IMR-90 (cell line): ENCODE results near the gene HERC4. TPM values are rescaled to one million over a fixed set of nuclear protein-coding genes. Genes with fewer than 3 reads are reported as not detected.

Experiments
- ATAC-seq: fragments of 200-7000 bp; cut with Tn5 transposase; 2 replicates; pipeline ENCODE4 v1.9.1; 2020; ENCODE audit warnings: low read depth, mild to moderate bottlenecking, moderate library complexity
- BruUV-seq: library from RNA; stranded (reverse); fragments of 400-500 nt; replicated peaks from 2 replicates; lab custom pipeline; 2021; lab: Mats Ljungman, UMichigan
- CTCF ChIA-PET: fragments of 300-600 bp; formaldehyde crosslinking; extraction: SDS; loops from one replicate; lab custom pipeline; 2021; ENCODE audit warnings: antibody characterized with exemption; lab: Yijun Ruan, JAX
- POLR2A ChIA-PET: fragments of 300-600 bp; sonication (Branson Sonifier 250); formaldehyde crosslinking; loops from one replicate; lab custom pipeline; 2022; ENCODE audit warnings: antibody characterized with exemption; ENCODE audit not compliant: unreplicated experiment; lab: Charles Lee
- DNase-seq: peaks from one replicate; pipeline ENCODE4 v3.0.0; 2013
- H2AFZ ChIP-seq: replicated peaks from 2 replicates; pipeline ENCODE3; 2013; ENCODE audit warnings: low read length, mild to moderate bottlenecking; ENCODE audit not compliant: poor library complexity
- H2AK5ac ChIP-seq: 2 replicates; pipeline ENCODE4 v1.6.1; 2013; ENCODE audit warnings: low read depth, low read length, inconsistent platforms
- H2AK9ac ChIP-seq: replicated peaks from 2 replicates; pipeline ENCODE3; 2013; ENCODE audit warnings: mild to moderate bottlenecking, low read depth, low read length, moderate library complexity; ENCODE audit not compliant: poor library complexity
- H2BK120ac ChIP-seq: 2 replicates; pipeline ENCODE4 v1.6.1; 2013; ENCODE audit warnings: low read depth, low read length, inconsistent platforms
- H2BK15ac ChIP-seq: 3 replicates; pipeline ENCODE4 v1.6.1; 2013; ENCODE audit warnings: low read depth, low read length, inconsistent platforms
- H2BK20ac ChIP-seq: 2 replicates; pipeline ENCODE4 v1.6.1; 2013; ENCODE audit warnings: low read depth, mild to moderate bottlenecking, inconsistent platforms, low read length, moderate library complexity
- H2BK5ac ChIP-seq: 2 replicates; pipeline ENCODE4 v1.6.1; 2013; ENCODE audit warnings: mild to moderate bottlenecking, low read depth, low read length, inconsistent platforms; ENCODE audit not compliant: poor library complexity, severe bottlenecking
- H3K14ac ChIP-seq: replicated peaks from 2 replicates; pipeline ENCODE4 v1.6.1; 2013; ENCODE audit warnings: low read depth, low read length, inconsistent platforms
- H3K18ac ChIP-seq: 2 replicates; pipeline ENCODE4 v1.6.1; 2013; ENCODE audit warnings: low read depth, low read length, control low read depth
- H3K23ac ChIP-seq: 2 replicates; pipeline ENCODE4 v1.6.1; 2013; ENCODE audit warnings: low read depth, low read length, inconsistent platforms
- H3K27ac ChIP-seq: 2 replicates; pipeline ENCODE4 v1.5.1; 2013; ENCODE audit warnings: mild to moderate bottlenecking, control low read depth, low read length; ENCODE audit not compliant: insufficient read depth
- H3K27me3 ChIP-seq: 2 replicates; pipeline ENCODE4 v1.6.1; 2013; ENCODE audit warnings: low read length; ENCODE audit not compliant: control insufficient read depth, insufficient read depth
- H3K36me3 ChIP-seq: 2 replicates; pipeline ENCODE4 v1.6.1; 2013; ENCODE audit warnings: low read length, mixed read lengths; ENCODE audit not compliant: control insufficient read depth, insufficient read depth
- H3K4ac ChIP-seq: 2 replicates; pipeline ENCODE4 v1.6.1; 2013; ENCODE audit warnings: low read depth, low read length, inconsistent platforms
- H3K4me1 ChIP-seq: 2 replicates; pipeline ENCODE4 v1.6.1; 2013; ENCODE audit warnings: low read length, mixed read lengths; ENCODE audit not compliant: control insufficient read depth, insufficient read depth
- H3K4me2 ChIP-seq: 2 replicates; pipeline ENCODE4 v1.6.1; 2013; ENCODE audit warnings: low read depth, mild to moderate bottlenecking, control low read depth, low read length, moderate library complexity
- H3K4me3 ChIP-seq: 2 replicates; pipeline ENCODE4 v1.5.1; 2013; ENCODE audit warnings: low read depth, mild to moderate bottlenecking, control low read depth, low read length, moderate library complexity; ENCODE audit not compliant: insufficient read depth
- H3K56ac ChIP-seq: 2 replicates; pipeline ENCODE4 v1.6.1; 2013; ENCODE audit warnings: low read length, inconsistent platforms; ENCODE audit not compliant: insufficient read depth; ENCODE audit errors: extremely low read depth
- H3K79me1 ChIP-seq, 2 experiments: 2 replicates each; pipeline ENCODE4 v1.6.1; 2013; ENCODE audit warnings: low read length in 2 of 2, inconsistent platforms in 1 of 2, low read depth in 1 of 2
- H3K9ac ChIP-seq: 2 replicates; pipeline ENCODE4 v1.6.1; 2013; ENCODE audit warnings: low read depth, low read length, control low read depth
- H3K9me1 ChIP-seq: 2 replicates; pipeline ENCODE4 v1.6.1; 2013; ENCODE audit warnings: low read length, inconsistent platforms; ENCODE audit not compliant: insufficient read depth
- H3K9me3 ChIP-seq: 2 replicates; pipeline ENCODE4 v1.6.1; 2013; ENCODE audit warnings: low read length; ENCODE audit not compliant: control insufficient read depth, insufficient read depth
- H4K20me1 ChIP-seq: 2 replicates; pipeline ENCODE4 v1.6.1; 2013; ENCODE audit warnings: low read length, inconsistent platforms; ENCODE audit not compliant: insufficient read depth
- H4K5ac ChIP-seq: 2 replicates; pipeline ENCODE4 v1.6.1; 2013; ENCODE audit warnings: mild to moderate bottlenecking, low read depth, low read length, control low read depth
- H4K8ac ChIP-seq, 2 experiments: 2 replicates each; pipeline ENCODE4 v1.6.1; 2013; ENCODE audit warnings: low read depth in 2 of 2, low read length in 2 of 2, control low read depth in 1 of 2, inconsistent platforms in 1 of 2
- H4K91ac ChIP-seq: 2 replicates; pipeline ENCODE4 v1.6.1; 2013; ENCODE audit warnings: low read depth, low read length, inconsistent platforms; ENCODE audit not compliant: insufficient read depth
- BHLHE40 ChIP-seq: fragments of 150-350 bp; IDR thresholded peaks from 2 replicates; pipeline ENCODE4 v1.6.1; 2016; ENCODE audit warnings: mild to moderate bottlenecking, low read depth, low read length
- CHD1 ChIP-seq: IDR thresholded peaks from 2 replicates; pipeline ENCODE4 v1.6.1; 2012; ENCODE audit warnings: low read depth, low read length, improper control_type of control experiment
- CTCF ChIP-seq: conservative IDR thresholded peaks from 2 replicates; pipeline ENCODE4 v1.5.1; 2012; ENCODE audit warnings: mild to moderate bottlenecking, low read depth, low read length, improper control_type of control experiment
- FOS ChIP-seq: fragments of 150-350 bp; IDR thresholded peaks from 2 replicates; pipeline ENCODE4 v1.6.1; 2016; ENCODE audit warnings: low read depth, low read length
- MAFK ChIP-seq: IDR thresholded peaks from 2 replicates; pipeline ENCODE4 v1.6.1; 2012; ENCODE audit warnings: low read depth, low read length, improper control_type of control experiment
- MXI1 ChIP-seq: IDR thresholded peaks from 2 replicates; pipeline ENCODE4 v1.6.1; 2012; ENCODE audit warnings: low read depth, mild to moderate bottlenecking, low read length, moderate library complexity, borderline replicate concordance
- NFE2L2 ChIP-seq: fragments of 150-350 bp; IDR thresholded peaks from 2 replicates; pipeline ENCODE4 v1.6.1; 2016; ENCODE audit warnings: low read depth, mild to moderate bottlenecking, low read length
- POLR2A ChIP-seq: IDR thresholded peaks from 2 replicates; pipeline ENCODE4 v1.6.1; 2012; ENCODE audit warnings: mild to moderate bottlenecking, low read depth, low read length
- RAD21 ChIP-seq: IDR thresholded peaks from 2 replicates; pipeline ENCODE4 v1.6.1; 2012; ENCODE audit warnings: low read length, improper control_type of control experiment
- RCOR1 ChIP-seq: IDR thresholded peaks from 2 replicates; pipeline ENCODE4 v1.6.1; 2012; ENCODE audit warnings: mild to moderate bottlenecking, low read length, improper control_type of control experiment; ENCODE audit not compliant: insufficient replicate concordance
- RFX5 ChIP-seq: IDR thresholded peaks from 2 replicates; pipeline ENCODE4 v1.8.0; 2012; ENCODE audit warnings: low read depth, mild to moderate bottlenecking, low read length, moderate library complexity
- SMC3 ChIP-seq: fragments of 150-350 bp; IDR thresholded peaks from 2 replicates; pipeline ENCODE4 v1.6.1; 2016; ENCODE audit warnings: low read depth, mild to moderate bottlenecking, antibody characterized with exemption, low read length, moderate library complexity
- USF2 ChIP-seq: fragments of 150-350 bp; IDR thresholded peaks from 2 replicates; pipeline ENCODE4 v1.6.1; 2017; ENCODE audit warnings: mild to moderate bottlenecking, antibody characterized with exemption, low read length, low read depth
- WGBS, 2 experiments: methylation state at CpG; one replicate each; pipeline versions ENCODE4 v1.1.5 to v1.1.7; 2013; ENCODE audit warnings: missing lambda C conversion rate in 2 of 2; ENCODE audit not compliant: insufficient read length in 1 of 2; ENCODE audit errors: extremely low coverage in 2 of 2; 5-methylcytosine and 5-hydroxymethylcytosine counted together
- dilution Hi-C: fragments of 300-500 bp; cut with HindIII; formaldehyde crosslinking; loops from one replicate; pipeline ENCODE4 v1.14.3; 2018; ENCODE audit warnings: low sequenced_read_pairs; ENCODE audit not compliant: unreplicated experiment
- in situ Hi-C: fragments of 300-500 bp; cut with MboI; formaldehyde crosslinking; loops from 3 replicates; pipeline ENCODE4 v1.14.3; 2019; ENCODE audit warnings: low sequenced_read_pairs, inconsistent platforms, mixed read lengths
- intact Hi-C: fragments of 100-400 bp; cut with micrococcal nuclease; formaldehyde crosslinking; loops from 2 replicates; pipeline ENCODE4 v1.10.0; 2022
- polyA plus RNA-seq, 3 experiments: library from polyadenylated mRNA; depleted of rRNA; stranded (reverse); fragments of >200 nt; gene quantifications; 2 replicates each; pipeline ENCODE4 v1.2.3, GENCODE V29; 2012; ENCODE audit warnings: low replicate concordance in 1 of 3
- total RNA-seq: library from RNA; depleted of rRNA; stranded (reverse); fragments of >200 nt; gene quantifications from 2 replicates; pipeline ENCODE4 v1.2.3, GENCODE V29; 2012

The HERC4 gene
- total and polyA plus RNA-seq, 2 of the 4 experiments (the other 2 are of a cell fraction) = 66.6 to 92.8 TPM

DNA sequence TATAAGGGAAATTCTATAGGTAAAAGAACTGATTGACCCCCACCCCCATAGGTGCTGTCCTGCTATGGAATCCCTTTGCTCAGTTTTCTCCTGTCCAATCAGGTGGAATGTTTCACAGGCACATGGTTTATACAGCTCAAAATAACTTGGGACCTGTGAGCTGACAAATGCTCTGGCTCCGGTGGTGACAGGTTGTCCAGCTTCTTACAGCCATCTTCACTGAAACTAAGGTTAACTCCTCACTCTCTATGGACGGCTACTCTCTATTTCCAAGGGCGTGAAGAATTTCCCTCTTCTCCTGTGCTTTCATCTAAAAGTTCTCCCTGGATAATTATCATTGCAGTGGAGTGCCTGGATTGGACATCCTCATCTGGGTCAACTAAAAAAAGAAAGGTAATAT is 34.2 kb upstream of the HERC4 start, which contains the start of gene MYPN:
TSS of gene MYPN (plus strand) at position 158 of the 400 bp plus-strand sequence. CDS start 11,951 bp downstream, outside the sequence.
- intact Hi-C loops (no loop called here), dilution Hi-C loops (no loop called here), in situ Hi-C loops (no loop called here)
- H3K27ac ChIP-seq = peak within 1 kb of the TSS; percentile 59
- DNase-seq (no peak), ATAC-seq (peak; percentile 7)
- H3K4me2 ChIP-seq = peak within 1 kb of the TSS; percentile 82
- peak within 1 kb of the TSS; percentile 91 for H3K23ac ChIP-seq
- no peaks in the 10 kb centered on the region for H3K36me3 ChIP-seq
- H3K14ac ChIP-seq = peak within 1 kb of the TSS; percentile 88
- peak within 1 kb of the TSS; percentile 78 for H3K4ac ChIP-seq
- H3K18ac ChIP-seq = peak within 1 kb of the TSS; percentile 88
- POLR2A ChIA-PET = interaction anchor here (1.0 kb wide), 1 partner anchor 12 kb away, joined by 3 read pairs; no protein-coding TSS in a partner anchor
- H3K27me3 ChIP-seq = no peaks in the 10 kb centered on the region
- H3K79me1 ChIP-seq = peaks cover 4 to 15% of the 10 kb centered on the region in 2 experiments; a peak in 3 of 4 replicates
- H4K20me1 ChIP-seq = no peaks in the 10 kb centered on the region
- peaks cover 3% of the 10 kb centered on the region; the same call in 1 of the 2 replicates for H3K9me1 ChIP-seq
- CTCF ChIA-PET = no interaction called here
- H2BK120ac ChIP-seq = peak within 1 kb of the TSS; percentile 91
- peak within 1 kb of the TSS; percentile 94 for H2BK20ac ChIP-seq
- H4K5ac ChIP-seq = peak within 1 kb of the TSS; percentile 69
- H4K8ac ChIP-seq = peak within 1 kb of the TSS; percentile 43 to 94
- no TSS peak for BruUV-seq
- peak within 1 kb of the TSS; percentile 37; the same call in 1 of the 2 replicates for H3K4me3 ChIP-seq
- H2AK9ac ChIP-seq = peak within 1 kb of the TSS; percentile 73
- peak within 1 kb of the TSS; percentile 90 for H4K91ac ChIP-seq
- peak within 1 kb of the TSS; percentile 83 for H2AK5ac ChIP-seq
- peak within 1 kb of the TSS; percentile 95 for H2BK5ac ChIP-seq
- H3K4me1 ChIP-seq = peaks cover 9% of the 10 kb centered on the region
- TF ChIP-seq RFX5 (no peak), NFE2L2 (no peak), CTCF (no peak), FOS (no peak), USF2 (no peak), MXI1 (no peak), RCOR1 (no peak), BHLHE40 (no peak), MAFK (no peak), POLR2A (no peak), RAD21 (no peak), SMC3 (no peak), CHD1 (no peak)
- no CpG with 5 or more reads among the region's 3 CpGs for WGBS, 2 experiments
- H2AFZ ChIP-seq = peak within 1 kb of the TSS; percentile 82
- no peaks in the 10 kb centered on the region for H3K9me3 ChIP-seq
- H3K9ac ChIP-seq = peak within 1 kb of the TSS; percentile 65; the same call in 1 of the 2 replicates
- H2BK15ac ChIP-seq = peak within 1 kb of the TSS; percentile 98
- H3K56ac ChIP-seq = peak within 1 kb of the TSS; percentile 69
